NCI-H2107 (cell line): ENCODE data around the gene FLYWCH2.
A peak's percentile ranks its signal among the peaks of the same experiment; 100 is the strongest.

ENCODE experiments used
- DNase-seq: peaks from one replicate; lab custom pipeline; 2025; lab: John Stamatoyannopoulos, UW

FLYWCH2 gene, protein sequence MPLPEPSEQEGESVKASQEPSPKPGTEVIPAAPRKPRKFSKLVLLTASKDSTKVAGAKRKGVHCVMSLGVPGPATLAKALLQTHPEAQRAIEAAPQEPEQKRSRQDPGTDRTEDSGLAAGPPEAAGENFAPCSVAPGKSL

DNA sequence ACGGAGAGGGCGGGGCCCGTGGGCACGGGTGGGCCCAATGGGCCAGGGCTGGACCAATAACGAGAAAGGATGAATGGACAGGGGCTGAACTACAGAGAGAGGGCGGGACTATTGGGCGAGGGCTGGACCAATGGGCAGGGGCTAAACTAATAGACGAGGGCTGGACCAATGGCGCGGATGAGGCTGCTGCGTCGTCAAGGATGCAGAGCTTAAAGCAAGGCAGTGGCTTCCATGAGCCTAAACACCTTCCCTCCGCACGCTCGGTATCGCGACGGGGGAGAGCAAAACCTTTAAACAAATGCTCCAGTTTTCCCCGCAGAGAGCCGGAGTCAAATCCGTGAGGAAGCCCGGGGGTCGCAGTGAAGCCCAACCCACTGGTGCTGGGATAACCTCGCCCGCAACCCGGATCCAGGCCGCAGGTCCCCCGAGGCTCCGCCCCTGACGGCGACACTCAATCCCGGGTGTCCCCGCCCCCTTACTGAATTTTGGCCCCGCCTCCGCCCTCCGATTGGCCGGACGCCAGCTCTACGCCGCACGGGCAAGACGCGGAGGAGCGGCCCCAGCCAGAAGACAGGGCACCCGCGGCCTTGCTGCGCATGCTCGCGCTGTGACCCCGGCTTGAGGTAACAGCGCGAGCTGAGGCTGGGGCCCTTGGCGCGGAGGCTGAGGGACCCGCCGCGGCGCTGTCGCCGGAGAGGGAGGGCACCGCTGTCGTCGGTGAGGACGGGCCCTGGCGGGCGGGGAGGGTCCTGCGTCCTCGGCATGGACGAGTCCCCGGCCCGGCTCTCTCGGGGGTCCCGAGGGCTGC is at the start of gene FLYWCH2:
FLYWCH2 (plus strand) TSS at position 566 of the 808 bp plus-strand sequence. CDS start 13,235 bp downstream, outside the sequence.
- peak; percentile 96 for DNase-seq

DNA sequence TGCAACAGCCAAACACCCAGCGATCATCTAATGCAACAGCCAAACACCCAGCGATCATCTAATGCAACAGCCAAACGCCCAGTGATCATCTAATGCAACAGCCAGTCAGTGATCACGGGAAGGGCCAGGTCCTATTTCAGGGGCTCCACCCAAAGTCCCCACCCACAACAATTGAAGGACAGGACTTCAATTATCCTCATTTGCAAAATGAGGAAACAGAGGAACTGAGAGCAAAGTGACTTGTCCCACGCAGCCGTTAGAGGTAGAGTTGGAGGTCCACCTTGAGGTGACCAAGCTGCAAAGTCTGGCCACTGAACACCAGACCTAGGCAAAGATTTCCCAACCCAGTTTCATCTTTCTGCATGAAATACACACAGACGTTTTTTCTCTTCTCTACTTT is 49.2 kb upstream of the FLYWCH2 start:
- no peak for DNase-seq

DNA sequence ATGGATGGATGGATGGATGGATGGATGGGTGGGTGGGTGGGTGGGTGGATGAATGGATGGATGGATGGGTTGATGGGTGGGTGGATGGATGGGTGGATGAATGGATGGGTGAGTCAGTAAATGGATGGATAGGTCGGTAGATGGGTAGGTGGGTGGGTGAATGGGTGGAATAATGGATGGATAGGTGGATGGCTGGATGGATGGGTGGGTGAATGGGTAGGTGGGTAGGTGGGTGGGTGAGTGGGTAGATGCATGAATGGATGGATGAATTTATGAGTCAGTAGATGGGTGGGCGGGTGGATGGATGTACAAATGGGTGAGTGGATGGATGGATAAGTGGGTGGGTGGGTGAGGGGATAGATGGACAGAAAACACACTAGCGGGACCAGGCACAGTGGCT is 48.0 kb upstream of the FLYWCH2 start:
- DNase-seq: no peak

DNA sequence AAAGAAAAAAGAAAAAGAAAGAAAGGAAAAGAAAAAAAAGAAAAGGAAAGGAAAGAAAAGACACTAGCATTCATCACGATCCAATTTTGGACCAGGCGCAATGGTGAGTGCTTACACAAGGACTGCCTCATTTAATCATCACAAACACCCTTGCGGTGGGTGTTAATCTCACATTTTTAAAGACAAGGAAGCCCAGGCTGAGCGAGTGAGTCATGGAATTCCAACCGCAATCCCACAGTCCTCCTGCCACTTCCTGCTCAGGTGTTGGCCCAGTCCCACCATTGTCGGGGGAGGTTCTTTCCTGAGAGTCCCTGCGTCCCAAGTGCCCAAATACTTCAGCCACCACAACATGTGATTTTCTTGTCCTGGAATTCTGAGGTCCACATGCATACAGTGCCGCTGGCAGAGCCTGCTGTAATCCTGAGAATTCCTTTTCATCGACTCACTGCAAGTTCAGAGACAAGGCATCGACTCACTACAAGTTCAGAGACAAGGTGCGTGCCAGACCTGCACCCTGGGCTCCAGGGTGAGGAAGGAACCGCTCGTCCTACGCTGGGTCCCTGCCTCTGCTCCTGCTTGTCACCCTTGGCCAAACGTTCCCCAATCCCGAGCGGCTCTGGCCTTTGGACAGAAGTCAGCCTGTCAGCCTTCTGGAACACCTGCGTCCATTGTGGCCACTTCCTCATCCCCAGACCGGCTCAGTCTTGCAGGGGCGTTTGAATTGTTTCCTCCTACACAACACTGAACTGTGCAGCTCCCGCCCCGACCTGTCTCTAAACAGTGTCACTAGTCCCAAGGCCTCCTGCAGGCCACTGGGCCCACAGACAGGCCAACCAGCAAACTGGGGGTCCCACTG is 47.1 kb upstream of the FLYWCH2 start:
- no peak for DNase-seq

DNA sequence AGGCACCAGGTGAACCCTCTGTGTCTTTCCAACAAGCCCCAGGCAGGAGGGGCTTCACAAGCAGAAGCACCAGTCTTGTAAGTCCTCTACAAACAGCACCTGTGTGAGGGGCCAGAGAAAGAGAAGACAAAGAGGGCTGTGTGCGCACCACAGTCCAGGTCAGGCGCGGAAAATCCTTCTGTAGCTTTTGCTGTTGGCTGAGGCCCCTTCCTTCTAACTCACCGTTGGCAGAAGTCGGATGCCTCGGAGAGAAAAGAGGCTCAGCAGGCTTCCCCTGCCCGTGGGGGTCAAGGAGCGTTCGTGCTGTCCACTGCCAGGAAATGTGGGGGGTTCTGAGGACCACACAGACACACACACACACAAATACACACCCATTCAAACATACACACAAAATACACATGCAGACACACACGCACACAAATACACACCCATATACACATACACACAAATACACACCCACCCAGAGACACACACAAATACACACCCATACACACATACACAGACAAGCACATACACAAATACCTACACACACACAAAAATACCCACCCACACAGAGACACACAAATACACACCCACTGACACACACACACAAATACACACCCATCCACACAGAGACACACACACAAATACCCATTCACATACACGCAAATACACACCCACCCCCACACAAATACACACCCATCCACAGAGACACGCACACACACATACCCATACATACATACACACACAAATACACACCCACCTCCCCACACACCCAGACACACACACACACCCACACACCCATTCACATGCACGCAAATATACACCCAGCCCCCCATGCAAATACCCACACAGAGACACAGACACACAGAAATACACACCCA is 46.1 kb upstream of the FLYWCH2 start:
- no peak for DNase-seq

DNA sequence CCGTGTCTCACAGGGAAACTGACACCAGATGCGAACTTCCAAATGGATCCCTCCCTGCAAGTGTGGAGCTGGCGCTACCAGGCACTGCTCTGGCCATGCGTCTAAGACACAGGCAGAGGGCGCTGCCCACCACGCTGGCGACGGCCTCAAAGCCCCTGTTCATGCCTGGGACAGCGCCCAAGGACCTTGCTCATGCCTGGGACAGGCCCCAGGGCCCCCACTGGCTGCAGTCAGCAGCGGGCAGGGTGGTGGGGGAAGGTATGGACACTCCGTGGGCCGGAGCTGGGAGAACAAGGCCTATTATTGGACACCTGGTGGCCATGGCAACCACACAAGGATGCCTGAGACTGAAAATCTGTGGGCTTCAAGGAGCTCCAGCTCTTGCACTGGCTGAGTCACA is 44.1 kb upstream of the FLYWCH2 start:
- DNase-seq: no peak

DNA sequence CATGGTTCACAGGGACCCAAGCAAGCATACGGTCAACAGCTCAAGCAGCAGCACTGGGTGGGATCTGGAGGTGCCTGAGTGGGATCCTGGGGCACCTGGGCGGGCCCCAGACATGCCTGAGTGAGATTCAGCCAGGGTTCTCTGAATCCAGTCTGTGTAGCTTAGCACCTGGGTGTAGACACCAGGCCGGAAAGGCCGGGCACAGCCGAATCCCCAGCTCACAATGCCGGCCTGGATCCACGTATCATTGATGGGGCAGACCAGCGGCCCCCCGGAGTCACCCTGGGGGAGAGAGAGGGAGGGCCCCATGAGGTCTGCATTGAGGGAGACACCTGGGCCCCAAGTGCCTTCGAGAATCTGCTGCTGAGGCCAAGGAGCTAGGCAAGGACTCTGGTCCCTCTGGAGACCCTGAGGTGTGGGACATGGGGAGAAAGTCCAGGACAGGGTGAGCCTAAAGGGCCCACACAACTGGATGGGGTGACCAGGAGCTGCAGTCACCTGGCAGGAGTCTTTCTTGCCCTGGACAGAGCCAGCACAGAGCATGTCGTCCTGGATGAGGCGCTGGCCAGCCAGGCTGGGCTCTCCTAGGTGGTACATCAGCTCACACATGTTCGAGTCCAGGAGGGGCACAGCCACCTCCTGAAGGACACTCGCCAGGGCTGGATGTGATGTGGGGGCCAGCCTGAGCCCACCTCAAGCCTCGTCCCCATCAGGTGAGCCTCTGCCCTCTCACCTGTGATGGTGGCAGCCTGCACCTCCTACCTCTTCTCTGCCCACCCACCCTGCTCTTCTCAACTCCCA is 43.2 kb upstream of the FLYWCH2 start:
- no peak for DNase-seq

DNA sequence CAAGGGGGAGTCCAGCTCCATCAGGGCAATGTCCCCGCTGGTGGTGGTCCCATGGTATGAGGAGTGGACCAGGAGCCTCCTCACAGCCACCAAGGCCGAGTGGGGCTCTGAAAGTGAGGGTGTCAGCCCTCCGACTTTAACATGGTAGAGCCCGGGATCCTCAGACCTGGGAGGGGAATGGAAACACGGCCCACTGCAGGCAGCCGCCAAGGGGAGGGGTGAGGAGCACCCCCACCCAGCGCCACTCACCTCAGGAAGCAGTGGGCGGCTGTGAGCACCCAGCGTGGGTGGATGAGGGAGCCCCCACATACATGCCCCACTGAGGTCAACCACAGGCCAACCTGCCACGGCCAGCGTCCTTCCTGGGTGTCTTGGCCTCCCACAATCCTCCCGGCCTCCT is 42.1 kb upstream of the FLYWCH2 start:
- DNase-seq: no peak

DNA sequence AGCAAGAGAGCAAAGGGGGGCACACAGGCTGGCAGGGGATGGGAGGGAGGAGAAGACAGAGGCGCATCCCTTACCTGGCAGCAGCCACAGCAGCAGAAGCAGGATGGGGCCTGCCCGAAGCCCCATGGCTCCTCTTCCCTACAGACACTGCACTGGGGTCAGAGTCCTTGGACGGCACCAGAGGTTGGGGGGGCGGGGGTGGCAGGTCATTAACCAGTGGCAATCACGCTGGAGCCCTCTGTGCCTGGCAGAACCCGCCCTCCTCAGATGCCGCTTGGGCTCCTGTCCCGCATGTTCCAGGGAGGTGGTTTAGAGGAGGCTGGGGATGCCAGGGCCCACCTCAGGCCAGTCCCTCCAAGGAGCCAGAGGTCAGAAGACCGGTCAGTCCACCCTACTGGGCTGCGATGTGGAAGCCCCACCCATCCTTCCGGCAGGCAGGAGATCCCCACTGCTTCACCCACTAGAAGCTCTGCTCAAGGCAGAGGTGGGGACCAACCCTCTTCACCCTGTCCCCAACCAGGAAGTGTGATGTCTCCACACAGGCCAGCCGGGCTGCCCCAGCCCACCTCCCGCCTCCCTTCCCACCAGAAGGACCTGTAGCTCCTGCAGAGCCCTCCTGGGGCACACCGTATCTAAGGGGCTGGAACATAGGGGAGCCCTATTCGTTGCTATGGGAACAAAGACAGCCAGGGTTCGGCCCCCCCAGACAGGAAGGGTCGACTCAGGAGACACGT is 41.2 kb upstream of the FLYWCH2 start:
- DNase-seq: no peak

DNA sequence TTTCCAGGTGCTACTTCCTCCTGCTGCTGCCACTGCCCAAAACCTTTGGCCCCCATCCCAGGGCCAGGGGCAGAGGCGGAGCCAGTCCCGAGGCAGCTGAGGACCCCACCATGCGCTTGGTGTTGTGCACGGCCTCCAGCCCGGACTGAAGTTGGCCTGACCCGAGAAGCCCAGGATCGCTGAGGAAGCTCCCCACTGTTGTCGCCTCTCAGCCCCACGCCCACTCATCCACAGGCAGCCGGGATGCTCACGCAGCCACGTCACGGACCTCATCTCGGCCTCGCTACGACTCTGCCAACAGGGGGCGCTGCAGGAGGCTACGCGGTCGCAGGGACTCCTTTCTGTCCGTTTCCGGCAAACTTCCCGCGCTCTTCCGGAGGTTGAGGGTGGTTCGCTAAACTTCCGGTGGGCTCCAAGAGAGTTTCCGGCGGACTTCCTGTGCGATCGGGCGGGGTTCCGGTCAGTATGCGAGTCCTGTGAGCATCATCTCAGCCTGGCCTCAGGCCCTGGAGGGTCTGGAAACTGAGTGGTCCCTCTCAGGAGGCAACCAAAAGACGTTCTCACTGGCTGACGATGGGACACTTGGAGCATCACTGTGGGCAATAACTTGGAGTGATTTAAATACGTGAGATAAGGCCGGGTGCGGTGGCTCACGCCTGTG is 40.5 kb upstream of the FLYWCH2 start:
- DNase-seq: no peak

DNA sequence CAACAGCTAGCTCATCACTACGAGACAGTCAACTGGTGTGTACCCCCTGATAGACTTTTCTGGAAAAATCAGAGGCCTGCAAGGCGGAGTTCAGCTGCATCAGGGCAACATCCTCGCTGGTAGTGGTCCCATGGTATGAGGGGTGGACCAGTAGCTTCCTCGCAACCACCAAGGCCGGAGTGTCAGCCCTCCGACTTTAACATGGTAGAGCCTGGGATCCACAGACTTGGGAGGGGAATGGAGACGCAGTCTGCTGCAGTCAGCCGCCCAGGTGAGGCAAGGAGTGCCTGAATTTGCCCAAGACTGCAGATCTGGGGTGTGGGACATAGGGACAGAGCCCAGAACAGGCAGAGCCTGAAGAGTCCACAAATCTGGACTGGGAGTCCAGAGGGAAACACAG is 39.5 kb upstream of the FLYWCH2 start:
- no peak for DNase-seq

DNA sequence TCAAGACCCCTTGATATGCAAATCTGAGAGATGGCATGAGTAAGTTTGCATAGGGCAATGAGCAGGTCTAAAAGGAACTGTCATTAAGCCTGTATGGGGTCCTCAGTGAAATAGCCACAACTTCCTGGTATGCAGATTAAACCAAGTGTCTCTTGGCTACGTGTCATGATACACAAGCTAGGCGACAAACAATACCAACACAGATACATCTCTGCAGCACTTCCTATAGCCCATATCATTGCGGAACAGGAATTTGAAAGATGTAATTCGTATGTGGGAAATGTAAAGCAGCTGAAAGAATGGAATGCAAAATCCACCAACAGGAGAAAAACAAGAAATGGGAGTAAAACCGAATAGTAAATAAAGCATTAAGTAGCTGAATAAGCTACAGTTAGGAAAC is 37.9 kb upstream of the FLYWCH2 start:
- no peak for DNase-seq

DNA sequence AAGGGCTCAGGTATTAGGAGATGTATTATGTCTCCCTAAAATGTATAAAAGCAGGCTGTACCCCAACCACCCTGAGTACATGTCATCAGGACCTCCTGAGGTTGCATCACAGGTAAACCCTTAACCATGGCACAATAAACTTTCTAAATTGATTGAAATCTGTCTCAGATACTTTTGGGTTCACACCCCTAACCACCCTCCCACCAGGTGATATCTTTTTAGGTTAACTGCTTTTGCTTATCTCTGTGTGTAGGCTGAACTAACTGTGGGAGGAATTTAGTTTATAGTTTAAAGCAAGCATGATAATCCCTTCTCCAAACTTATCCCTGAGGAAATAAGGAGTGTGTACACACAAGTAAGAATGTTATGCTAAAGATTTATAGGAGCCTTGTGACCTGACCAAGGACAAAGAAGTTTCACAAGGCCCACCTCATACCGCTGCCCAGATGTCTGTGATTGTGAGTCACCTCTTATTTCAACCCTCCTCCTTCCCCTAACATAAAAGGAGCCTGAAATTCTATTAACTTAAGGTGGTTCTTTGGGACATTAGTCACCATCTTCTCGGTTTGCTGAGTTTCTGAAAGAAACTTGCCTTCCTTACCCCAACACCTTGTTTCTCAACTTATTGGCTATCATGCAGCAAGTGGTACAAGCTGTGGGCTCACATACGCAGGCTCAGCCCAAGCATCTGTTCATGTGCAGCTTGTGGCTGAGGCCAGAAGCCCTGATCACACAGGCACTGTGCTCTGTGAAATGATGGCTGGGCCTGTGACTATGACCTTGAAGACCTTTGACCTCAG is 36.3 kb upstream of the FLYWCH2 start:
- no peak for DNase-seq

DNA sequence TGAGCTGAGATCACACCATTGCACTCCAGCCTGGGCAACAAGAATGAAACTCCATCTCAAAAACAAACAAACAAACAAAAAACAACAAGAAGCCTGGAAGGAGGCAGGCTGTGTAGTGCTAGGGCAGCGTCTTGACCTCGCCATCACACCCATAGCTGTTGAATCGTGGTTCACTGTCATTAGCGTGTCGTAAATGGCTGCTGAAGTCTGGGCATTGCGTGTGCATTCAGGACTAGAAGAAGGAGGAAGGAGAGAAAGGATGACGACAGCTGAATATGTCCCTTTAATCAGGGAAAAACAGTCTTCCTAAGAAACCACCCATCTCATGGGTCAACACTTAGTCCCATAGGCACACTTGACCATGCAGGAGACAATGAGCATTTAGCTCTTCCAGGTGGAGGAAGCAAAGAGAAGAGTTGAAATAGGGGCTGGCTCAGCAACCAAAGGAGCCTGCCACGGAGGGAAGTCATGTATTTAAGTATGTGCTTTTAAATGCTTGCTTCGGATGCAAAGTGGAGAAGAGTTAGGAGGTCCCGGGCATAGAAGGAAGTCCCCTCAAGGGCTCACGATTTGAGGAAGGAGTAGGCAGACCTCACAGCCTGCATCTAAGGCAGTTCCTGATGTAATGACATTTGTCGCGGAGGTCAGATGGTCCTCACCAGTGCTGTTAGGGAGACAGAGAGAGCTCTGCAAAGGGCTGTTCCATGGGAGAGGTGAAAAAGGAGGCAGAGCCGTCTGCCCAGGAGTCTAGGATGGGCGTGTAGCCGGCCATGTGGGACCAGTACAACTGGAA is 33.9 kb upstream of the FLYWCH2 start:
- DNase-seq: no peak

DNA sequence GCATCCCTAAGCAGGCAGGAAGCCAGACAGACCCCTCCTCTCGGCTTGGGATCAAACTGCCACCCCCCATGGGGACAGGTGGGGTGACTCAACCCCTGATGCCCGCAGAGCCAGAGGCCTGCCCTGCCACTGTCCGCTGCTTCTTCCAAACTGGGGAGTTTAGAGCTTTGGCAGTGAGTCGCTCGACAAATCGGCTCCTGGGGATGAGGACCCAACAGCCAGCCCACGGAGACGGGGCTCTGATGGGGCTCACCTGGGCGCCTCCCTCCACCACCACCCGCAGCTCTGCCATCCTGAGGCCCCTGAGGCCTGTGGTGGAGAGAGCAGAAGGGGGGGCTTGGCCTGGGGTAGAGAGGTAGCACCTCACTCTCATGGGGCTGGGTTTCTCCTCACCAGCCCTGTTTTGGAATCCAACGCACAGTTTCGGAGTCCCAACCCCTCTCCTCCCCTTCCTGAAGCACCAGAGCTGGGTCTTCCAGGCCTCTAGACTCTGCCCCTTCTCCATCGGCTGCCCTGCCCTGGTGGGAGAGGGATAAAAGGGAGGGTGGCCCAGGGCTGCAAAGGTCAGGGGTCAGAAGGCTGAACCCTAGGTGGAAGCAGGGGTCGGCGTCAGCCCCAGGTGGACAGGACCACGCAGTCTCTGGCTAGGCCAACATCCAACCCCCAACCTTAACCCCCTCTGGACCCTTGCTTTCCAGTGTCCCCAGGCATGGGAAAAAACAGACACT is 30.8 kb upstream of the FLYWCH2 start:
- DNase-seq: no peak

DNA sequence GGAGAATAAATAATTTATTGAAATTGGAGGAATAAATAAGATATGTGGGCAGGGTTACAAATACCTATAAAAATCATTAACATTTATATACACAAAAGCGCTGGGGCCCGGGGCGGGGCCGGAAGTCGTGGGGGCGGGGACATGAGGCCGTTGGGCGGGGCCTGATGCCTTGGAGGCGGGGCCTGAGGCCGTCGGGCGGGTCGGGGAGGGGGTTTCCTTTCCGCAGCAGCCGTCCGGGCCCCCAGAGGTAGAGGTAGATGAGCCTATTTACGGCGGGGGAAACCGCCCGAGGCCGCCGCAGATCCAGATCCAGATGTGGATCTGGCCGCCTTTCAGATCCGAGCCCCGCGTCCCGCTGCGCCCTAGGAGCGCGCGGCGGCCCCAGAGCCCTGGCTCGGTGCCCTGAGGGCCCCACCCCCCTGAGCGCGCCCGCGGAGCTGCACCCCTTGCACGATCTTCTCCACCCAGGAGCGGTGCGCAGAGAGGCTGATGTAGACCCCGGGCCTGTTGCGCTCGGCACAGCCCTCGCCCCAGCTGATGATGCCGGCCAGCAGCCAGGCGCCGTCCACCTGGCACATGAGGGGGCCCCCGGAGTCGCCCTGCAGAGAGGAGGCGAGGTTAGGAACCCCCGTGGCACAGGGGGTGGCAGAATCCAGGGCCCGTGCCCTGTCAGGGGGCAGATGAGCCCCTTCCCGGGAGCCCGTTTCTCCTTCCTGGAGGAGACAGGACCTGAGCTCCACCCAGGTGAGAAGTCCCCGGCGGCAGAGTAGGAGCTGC is 30.1 kb upstream of the FLYWCH2 start:
- DNase-seq: no peak
